Spleen (tissue), 7 donors: ENCODE data around the gene IL20RA.

Experiments
- POLR2A ChIP-seq, 3 donors: fragments of 450-650 bp; IDR thresholded peaks; one replicate each; pipeline ENCODE4 v1.5.1; 2017; ENCODE audit warnings: antibody characterized with exemption in 3 of 3, mild to moderate bottlenecking in 1 of 3
- TF ChIP-seq, protein P1 (sequence below), 11 experiments: fragments of 200-600 bp in 7 of 11; fragments of 450-650 bp in 4 of 11; sonication (generic) in 4 of 11; IDR thresholded peaks in 8 of 11; conservative IDR thresholded peaks in 3 of 11; 1 replicate in 7 of 11; 2 replicates in 4 of 11; pipeline versions ENCODE4 v1.4.0 to v1.8.0; 2016 to 2021; ENCODE audit warnings: antibody characterized with exemption in 11 of 11, inconsistent platforms in 4 of 11, mild to moderate bottlenecking in 1 of 11
- donor health status: DM: no; HTN: no; CAD: no; lungs with moderate emphysema.
- donor health status: DM: no; HTN: no; CAD: no.
- donor health status: DM: no; HTN: no; CAD: no.

DNA sequence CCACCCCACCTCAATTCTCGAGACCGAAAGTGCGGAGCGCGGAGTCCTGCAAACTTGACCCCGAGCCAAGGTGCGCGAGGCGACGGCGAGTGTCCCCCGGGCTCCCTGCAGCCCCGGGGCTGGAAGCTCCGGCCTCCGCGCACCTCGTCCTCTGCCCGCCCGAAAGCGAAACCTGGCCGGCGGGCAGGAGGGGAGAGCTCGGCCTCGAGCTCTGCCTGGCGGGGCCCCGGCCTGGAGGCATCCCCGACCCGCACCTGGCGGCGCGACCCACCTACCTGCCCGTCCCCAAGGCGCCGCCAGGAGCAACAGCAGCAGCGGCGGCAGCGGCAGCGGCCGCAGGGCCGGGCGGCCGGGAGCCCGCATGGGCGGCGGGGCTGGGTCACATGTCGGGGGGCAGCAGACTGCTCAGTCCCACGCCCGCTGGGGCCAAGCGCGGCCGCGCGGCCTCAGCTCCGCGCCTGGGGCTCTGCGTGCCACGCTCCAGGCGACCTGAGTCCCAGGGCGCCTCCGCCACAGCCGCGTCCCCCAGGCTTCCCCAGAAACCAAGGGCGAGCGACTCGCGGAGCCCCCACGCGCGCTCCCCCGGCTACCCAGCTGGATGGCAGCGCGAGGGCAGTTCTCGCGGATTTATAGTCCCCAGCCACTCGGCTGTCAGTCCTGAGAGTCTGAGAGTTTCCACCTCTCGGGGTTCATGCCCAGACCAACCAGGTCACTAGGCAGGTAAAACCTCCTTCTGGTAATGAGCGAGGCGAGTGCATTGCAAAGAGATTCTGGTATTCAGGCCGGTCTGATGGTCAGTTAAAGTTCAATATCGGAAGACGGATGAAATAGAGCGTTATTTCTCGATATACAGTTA lies at the start of gene IL20RA:
- no peak for TF ChIP-seq POLR2A (IDR thresholded peaks at IDR 0.05)
- TF ChIP-seq, protein P1, sequence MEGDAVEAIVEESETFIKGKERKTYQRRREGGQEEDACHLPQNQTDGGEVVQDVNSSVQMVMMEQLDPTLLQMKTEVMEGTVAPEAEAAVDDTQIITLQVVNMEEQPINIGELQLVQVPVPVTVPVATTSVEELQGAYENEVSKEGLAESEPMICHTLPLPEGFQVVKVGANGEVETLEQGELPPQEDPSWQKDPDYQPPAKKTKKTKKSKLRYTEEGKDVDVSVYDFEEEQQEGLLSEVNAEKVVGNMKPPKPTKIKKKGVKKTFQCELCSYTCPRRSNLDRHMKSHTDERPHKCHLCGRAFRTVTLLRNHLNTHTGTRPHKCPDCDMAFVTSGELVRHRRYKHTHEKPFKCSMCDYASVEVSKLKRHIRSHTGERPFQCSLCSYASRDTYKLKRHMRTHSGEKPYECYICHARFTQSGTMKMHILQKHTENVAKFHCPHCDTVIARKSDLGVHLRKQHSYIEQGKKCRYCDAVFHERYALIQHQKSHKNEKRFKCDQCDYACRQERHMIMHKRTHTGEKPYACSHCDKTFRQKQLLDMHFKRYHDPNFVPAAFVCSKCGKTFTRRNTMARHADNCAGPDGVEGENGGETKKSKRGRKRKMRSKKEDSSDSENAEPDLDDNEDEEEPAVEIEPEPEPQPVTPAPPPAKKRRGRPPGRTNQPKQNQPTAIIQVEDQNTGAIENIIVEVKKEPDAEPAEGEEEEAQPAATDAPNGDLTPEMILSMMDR (IDR thresholded peaks at IDR 0.05 in 8 of 11, conservative IDR thresholded peaks at IDR 0.05 in 3 of 11): no peak
